Glomerular visceral epithelial cell (primary cell): ENCODE data around the gene GPHB5.
A peak's percentile ranks its signal among the peaks of the same experiment; 100 is the strongest.
"Not testable (repeated sequence)": the region's sequence is repeated elsewhere in the genome, so short reads cannot be mapped to it uniquely, and the experiment has no call there.

ENCODE experiments used
- DNase-seq: peaks from one replicate; pipeline ENCODE4 v3.0.0-alpha.2; 2016; ENCODE audit errors: extremely low spot score

Gene GPHB5, protein sequence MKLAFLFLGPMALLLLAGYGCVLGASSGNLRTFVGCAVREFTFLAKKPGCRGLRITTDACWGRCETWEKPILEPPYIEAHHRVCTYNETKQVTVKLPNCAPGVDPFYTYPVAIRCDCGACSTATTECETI

DNA sequence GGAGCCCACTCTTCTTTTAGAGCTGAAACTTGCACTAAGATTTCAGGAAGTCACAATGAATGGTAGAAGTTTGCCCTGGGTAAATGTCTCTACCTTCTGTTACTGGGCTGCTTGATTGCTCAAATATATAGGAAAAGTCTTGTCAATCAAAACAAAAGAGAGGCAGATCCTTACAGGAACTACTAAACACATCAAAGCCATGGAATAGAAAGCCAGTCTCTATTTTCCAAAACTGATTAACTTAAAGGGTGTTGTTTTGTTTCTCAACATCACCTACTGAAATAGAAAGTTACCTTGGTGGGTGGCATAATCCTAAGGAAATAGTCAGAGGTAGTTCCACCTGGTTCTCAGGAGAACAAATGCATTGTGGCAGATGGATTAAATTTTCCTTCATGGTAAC, at the start of gene GPHB5:
Gene GPHB5 (minus strand): TSS at position 101 of the 400 bp plus-strand sequence. CDS start 1,086 bp downstream, outside the sequence.
- DNase-seq, result no peak

DNA sequence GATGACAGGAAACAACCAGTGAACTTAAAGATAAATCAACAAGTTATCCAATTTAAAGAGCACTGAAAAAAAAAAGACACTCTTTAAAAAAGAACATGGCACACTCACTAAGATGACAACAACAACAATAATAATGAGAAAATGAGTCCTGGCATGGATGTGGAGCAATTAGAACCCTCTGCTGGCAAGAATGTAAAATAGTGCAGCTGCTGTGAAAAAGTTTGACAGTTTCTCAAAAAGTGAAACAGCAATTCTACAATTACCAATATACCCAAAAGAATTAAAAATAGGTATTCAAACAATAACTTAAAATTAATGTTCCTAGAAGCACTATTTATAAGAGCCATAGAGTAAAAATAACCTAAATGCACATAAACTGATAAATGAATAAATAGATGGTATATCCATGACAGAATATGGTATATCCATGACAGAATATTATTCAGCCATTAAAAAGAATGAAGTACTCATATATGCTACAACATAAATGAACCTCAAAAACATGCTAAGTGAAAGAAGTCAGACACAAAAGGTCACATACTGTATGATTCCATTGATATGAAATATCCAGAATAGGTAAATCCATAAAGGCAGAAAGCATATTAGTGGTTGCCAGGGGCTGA, 49.1 kb upstream of the GPHB5 start:
- DNase-seq, result no peak

DNA sequence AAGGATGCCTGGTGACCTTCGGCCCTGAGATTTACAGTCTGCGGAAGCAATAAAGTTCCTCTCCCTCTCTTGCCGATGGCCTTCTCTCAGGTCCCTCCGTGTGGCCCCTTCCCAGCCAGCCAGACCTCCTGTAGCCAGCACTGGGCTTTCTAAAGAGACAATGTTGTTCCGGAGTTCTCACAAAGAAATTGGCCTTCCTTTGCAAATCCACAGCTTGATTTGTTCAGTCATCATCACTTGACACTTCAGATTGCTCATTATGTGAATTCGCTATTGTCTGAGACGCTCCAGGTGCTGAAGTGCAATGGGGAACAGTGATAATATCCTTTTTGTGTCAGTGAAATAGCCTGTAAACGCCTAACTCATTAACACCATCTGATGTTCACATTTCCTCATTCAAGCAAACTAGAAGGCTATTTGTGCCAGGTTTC, 43.7 kb upstream of the GPHB5 start:
- DNase-seq, result no peak

DNA sequence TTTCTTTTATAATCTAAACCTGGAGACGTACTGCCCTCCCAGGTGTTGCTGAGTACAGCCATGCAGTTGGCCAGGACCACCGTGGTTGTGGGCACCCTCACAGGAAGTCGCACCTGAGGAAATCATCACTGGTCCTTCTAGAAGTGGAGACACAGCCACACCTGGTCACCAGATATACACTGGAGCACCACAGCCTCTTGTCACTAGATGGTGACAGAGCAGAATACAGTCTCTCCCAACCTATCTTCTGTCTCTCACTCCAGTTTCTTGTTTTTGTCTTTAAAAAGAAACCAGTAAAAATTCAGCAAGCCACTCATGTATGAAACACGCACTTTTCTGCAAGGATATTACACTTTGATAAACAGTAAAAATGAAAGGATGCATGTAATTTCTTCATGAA, 43.1 kb upstream of the GPHB5 start:
- no peak for DNase-seq

DNA sequence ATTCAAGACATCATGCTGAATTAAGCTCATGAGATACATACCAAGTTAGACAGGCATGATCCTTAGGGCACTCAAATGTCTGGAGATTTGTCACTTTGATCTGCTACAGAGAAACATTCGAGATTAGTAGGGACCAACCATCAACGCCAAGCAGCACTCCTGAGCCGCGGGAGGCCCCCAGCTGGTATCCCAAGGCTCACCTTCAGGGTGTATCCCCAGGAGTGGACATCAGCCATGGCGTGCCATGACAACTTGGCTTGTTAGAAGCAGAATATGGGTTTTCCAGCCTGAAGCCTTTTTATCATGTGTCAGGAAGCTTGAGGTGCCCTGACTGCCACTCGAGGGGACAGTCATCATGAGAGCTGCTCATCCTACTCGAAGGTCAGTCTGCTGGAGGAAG, 39.1 kb upstream of the GPHB5 start:
- no peak for DNase-seq

DNA sequence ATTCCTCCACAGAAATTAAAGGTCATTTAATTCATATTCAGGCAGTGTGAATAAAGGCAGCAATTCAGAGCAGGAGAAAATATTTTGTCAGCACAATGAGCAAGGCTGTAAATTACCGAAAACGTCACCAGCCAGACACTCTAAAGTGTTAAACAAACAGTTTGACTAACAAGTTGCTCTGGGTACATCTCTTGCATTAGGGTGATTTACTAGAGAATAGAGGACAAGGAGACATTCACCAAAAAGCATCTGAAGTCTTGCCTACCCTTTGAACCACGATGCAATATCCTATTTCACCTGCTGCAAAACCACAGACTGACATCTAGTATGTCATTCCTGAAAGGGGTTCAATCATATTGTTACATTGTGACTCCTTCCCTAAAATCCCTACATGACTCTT, 27.1 kb upstream of the GPHB5 start:
- no peak for DNase-seq

DNA sequence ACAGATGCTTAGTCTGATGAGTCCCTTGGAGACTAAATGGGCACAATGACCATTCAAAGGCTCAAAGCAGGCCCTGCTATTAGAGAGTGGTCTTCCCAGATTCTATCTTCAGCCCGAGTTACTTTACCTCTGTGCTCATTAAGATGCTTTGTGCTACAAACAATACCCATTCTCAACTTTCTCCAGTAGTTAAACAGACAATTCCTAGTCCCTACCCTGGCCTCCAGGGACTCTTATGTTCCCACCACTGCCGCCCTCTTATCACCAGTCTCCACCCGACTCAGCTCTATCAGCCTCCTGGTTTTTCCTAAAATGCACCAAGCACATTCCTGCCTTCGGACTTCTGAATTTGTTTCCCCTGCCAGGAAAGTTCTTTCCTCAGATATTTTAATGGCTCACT, 25.6 kb upstream of the GPHB5 start:
- no peak for DNase-seq

DNA sequence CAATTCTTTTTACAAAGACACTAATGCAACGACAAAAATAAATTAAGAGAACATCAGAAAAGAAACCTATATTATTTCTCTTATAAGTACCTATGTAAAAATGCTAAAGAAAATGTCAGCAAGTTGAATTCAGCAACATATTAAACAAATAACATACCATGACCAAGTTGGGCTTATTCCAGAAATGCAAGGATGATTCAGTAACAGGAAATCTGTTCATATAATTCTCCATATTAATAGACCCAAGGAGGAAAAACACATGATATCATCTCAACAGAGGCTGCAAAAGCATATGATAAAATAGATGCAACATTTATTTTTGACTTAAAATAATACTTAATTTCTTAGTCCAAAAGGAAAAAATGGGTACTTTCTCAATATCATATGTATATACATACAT, 25.1 kb upstream of the GPHB5 start:
- no peak for DNase-seq

DNA sequence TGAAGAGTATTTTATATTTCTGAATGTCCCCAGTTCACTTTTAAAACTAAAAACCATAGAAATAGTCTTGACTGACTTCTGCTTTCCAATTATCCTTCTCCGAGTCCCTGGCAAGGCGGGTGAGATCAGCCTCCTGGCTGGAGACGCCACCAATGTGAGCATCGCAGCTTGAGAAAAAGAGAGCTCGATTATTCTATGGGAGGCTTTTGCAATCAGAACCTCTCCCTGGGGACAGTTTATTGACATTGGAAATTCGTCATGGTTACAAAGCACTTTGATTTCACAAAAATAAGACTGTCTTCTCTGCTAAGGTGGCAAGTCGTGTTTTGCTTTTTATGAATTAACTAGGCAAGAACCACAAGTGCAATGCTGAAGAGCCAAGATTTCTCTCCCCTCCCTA, 23.6 kb upstream of the GPHB5 start:
- DNase-seq, result no peak

DNA sequence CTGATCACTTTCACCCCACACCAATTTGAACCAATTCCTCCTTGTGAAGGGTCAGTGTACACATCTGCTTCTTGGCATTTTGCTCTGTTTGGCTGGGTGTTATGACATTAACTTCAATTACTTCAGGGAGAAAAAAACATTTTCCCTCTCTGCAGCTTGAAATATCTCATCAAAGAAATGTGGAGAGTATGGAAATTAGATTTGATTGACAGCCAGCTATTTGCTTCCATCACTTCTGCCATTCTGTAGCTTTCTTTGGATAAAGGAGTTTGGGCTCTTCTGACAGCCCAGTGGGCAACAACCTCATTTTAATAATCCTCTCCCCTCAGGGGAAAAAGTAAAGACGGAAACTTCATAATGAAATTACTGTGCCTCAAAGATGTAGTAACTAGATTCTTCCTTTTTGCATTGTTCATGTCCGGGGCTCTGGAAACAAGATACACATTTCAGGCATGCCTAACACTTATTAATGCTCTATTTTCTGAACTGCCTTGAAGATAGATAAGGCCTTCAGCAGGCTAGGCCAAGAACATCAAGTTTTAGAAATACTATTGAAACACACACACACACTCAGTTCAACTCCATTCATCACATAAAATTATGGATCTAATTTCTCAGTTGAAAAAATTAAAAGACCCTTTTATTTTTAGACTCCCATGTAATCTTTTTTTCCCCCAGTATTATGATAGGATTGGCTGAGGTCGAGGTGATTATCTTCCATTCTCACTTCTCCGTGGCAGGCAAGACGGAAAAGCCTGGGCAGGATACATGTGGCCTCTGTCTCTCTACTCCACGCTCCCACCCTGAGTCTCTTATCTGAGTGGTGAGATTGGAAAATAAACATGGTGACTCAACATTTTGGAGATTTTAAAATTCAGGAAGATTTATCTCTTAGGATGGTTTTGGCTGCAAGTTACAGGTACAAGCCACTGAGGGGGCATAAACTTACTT, 10.3 kb upstream of the GPHB5 start:
- no peak for DNase-seq

DNA sequence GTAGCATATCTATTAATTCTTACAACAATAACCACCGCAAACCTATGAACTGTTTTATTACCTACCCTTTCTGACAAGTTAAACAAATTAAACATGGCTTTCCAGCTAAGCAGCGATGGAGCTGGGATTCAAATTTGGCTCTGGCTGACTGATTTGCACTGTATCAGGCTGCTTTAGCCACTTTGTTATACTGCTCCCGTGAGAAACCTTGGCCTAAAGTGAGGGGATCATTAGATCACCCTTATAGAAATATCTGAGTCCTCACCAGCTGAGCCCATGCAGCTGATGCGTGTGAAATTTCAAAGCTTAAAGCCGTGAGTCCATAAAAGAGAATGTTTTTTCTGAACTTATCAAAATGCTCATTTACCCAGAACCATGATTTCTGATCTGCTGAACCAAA, 8.1 kb upstream of the GPHB5 start:
- no peak for DNase-seq

DNA sequence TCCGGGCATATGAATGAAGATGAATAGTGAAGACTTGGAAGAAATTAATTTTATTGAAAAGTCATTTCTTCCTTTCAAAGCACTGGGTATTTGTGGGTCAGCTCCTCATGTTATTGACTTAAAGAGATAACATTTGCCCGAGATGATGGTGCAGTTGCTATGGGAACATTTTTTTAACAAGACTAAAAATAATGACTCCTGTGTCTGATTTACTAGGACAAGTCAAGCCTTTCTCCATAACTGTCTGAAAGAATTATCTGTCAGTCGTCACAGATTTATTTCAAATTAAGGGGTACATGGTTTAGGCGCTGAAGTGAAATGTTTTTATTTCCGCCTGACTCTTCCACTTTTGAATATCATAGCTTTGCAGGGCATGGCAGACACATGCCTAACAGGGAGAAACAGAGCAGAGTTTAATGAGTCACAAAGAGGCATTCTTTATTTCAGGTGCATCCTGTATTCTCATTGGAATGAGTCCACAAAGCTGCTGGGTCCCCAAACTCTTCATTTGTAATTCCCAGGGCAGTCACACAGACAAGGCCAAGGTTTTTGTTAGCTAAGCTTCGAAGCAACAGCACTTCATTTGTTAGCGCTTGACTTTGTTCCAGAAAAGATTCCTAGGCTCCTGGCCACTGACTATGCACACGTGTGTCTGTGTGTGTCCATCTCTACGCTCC, 4.3 kb upstream of the GPHB5 start:
- no peak for DNase-seq

DNA sequence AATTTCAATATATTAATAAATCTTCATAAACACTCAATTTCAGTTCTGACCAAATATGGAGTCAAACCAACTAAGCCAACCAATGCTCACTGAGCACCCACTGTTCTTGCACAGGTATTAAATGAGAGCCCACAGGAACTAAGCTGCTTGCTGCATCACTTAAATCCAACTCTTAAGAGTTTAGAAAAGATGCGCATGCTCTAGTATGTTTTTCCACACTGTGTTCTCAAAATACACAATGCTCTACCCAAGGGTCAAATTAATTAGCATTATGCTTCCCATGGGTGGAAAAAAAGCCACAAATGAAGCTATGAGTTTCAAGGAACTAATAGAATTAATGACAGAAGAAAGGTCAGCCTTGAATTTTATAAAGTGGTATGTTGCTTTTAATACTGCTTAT, 3.7 kb upstream of the GPHB5 start:
- no peak for DNase-seq

DNA sequence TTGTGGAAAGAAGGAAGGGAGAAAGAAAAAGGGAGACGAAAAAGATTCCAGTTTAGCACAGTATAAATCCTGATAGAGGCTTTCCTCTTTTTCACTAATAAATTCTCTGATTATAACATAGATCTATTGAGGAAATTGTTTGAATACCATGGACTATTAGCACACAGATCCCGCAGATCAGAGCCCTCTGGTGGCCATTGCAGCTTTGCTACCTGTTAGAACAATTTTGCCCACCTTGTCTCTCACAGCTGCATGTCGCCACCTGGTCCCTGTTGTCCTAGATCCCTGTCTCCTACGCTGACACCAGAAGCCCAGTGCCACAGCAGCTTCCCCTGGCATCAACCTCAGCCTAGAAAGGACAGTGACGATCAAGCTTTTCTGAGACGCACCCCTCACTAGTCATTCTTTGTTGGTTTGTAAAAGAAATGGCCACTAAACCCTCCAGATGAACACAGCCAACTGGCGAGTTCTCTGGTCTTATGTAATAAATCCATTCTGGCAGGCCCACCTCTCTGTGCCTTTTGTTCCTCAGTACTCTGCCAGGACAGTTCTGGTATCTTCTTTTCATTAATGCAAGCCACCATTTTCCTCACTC, 9.9 kb downstream of the GPHB5 start:
- DNase-seq, result peak; percentile 5

DNA sequence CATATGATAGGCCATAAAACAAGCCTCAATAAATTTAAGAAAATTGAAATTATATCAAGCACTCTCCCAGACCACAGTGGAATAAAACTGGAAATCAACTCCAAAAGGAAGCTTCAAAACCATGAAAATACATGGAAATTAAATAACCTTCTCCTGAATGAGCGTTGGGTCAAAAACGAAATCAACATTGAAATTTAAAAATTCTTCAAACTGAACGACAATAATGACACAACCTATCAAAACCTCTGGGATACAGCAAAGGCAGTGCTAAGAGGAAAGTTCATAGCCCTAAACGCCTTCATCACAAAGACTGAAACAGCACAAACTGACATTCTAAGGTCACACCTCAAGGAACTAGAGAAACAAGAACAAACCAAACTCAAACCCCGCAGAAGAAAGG, 14.3 kb downstream of the GPHB5 start:
- DNase-seq, result not testable (repeated sequence)

DNA sequence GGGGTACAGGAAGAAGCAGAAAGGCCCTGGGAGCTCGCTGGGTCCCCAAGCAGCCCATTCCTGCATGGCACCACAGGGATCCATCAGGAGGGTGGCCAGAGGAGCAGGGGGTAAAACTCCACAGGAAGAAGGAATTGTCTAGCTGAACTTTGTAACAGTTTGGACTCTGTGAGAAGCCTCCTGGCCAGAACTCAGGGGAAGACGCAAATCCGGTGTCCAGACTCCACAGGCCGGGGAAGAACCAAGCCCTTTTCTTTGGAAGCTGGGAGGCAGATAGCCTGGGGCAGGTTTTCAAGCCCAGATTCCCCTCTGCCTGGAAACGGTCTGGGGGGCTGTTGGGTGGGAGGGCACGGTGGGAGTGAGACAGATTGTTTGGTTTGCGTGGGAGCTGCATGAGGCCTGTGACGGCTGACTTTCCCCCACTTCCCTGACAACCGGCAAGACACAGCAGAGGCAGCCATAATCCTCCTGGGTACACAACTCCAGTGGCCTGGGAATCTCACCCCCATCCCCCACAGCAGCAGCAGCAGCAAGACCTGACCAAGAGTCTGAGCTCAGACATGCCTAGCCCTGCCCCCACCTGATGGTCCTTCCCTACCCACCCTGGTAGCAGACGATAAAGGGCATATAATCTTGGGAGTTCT, 16.7 kb downstream of the GPHB5 start:
- no peak for DNase-seq

DNA sequence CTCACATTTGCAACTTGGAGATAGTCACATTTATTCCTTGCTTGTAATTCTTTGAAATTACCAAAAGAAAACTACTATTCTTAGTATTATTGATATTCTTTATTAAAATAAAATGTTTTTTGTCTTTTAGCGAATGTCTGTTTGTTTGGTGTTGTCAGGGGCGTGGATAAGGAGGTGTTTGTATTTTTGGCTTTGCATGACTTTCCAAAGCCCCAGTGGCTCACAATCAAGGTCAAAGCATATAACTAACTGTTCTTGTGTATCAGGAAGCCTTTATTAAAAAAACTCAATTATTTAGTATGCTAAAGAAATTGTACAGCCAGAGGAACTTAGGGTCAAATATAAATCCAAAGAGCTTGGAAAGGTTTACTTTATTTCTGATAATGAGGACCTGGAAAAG, 17.9 kb downstream of the GPHB5 start:
- DNase-seq, result no peak

DNA sequence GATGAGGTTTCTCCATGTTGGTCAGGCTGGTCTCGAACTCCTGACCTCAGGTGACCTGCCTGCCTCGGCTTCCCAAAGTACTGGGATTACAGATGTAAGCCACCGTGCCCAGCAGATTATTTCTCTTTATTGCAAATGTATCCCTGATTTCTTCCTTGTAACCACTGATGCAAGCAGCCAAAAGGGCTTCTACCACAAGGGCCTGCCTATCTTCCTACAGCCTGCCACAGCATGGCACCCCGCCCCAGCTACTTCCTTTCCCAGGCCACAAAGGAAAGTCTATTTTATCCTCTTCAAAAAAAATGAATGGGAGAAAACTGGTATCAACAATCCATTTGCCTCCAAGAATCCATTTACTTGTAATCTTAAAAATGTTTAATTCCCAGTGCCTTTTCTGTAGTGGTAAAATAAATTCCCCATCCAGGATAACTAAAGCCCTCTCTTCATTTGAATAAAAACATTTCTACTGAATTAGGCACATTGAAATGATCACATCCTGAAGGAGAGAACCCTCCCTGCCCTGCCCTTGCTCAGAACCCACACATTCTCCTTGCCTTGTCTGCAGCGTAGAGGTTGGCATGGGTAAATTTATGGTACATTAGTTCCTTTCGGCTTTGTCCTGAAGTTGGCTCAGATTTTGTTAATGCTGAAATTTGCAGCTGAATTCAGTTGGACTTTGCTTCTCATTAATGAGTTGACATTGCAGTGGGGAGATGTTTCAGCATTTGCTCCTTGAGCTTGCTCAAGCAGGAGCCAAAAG, 19.2 kb downstream of the GPHB5 start:
- no peak for DNase-seq

DNA sequence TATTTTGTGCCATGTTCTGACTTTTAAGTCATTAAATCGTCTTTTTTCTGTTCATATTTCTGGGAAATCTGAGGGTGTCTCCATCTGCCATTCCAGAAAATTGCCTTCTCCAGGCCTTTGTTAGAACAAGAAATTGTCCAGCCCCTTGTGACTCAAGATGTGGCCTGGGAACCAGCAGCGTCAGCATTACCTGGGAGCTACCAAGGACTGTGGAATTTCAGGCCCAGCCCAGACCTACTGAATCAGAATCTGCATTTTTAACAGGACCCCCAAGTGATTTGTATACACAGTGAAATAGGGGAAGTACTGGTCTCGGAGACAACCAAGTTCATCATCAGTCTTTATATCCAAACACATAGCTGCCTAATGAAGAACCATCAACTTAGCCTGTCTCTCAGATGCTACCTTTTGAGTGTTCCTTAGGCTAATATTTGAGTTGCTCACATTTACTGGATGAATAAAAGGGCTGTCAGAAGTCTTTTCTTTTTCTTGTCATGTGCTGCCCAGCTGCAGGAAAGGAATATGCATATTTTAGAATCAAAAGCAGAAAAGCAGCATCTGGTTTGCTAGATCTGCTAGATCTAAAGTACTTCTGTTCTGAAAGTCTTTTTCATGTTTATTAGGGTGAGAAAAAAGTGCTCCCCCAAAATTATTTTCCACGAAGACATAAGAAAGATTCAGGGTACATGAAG, 21.2 kb downstream of the GPHB5 start:
- no peak for DNase-seq

DNA sequence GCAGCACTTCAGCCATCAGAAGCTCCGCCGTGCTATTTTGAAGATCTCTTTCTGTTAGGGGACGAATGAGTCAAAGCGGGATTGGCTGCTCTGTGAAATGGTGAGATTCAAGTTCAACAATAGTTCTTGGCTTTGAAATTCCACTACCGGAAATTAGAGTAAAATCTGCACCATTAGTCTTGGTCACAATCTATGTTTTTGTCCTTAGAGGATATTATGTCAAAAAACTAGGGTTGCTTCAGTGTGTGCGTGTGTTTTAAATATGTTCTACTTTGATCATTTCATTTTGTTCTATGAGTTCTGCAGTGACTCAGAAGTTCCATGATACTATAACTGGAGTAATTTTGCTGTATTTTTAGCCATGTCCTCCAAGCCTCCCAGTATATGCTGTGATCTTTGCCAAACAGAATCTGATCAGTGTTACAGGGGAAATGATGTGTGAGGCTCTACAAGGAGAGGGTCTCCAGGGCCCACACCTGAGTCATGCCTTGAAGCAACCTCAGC, 22.6 kb downstream of the GPHB5 start:
- no peak for DNase-seq
